ENCODE measurements around the gene ADAM19. TPM values are rescaled to one million over a fixed set of nuclear protein-coding genes. Genes with fewer than 3 reads are reported as not detected.

The ADAM19 gene
- total RNA-seq, 1 experiment from 2014 or later, result 62.9 TPM

DNA sequence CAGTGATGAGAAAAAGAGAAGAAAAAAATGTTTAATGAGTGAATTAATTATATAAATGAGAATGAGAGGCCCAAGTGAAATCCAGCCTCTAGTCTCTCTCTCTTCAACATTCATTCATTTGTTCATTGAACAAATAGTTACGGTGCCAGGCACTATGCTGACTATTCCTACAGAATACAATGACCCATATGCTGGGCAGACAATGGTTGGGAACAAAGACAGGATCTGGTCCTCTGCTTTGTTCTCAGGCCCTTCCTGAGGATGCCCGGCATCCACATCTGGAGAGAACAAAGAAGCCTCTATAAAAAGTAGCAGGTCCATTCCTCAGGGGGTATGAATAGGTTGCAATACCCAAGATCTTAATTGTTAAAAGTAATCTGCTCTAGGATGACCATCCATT lies 6.9 kb downstream of the ADAM19 start:
- Histone ChIP-seq H3K27me3 (replicated peaks; ENCODE audit: control insufficient read depth, insufficient read depth, low read length) (no peaks in the 10 kb centered on the region), H3K36me3 (ENCODE audit: control insufficient read depth, insufficient read depth, low read length) (no peaks in the 10 kb centered on the region), H3K4me3 (ENCODE audit: low read depth, low read length) (no peak overlapping the region), H3K4me1 (0 out of 2 replicates have a peak, but pooled peaks cover under 1% of the 10 kb centered on the region), H3K9me3 (no peaks in the 10 kb centered on the region)
- POLR2A ChIA-PET, result no interaction called here
- Mint-ChIP-seq H3K27me3 (ENCODE audit: insufficient read depth, unreplicated experiment) (no peaks in the 10 kb centered on the region), H3K9me3 (ENCODE audit: unreplicated experiment) (no peaks in the 10 kb centered on the region), H3K27ac (ENCODE audit: unreplicated experiment) (no peak overlapping the region), H3K36me3 (ENCODE audit: insufficient read depth, unreplicated experiment) (peaks cover 40% of the 10 kb centered on the region), H3K4me1 (ENCODE audit: low read depth, unreplicated experiment) (peaks cover 21% of the 10 kb centered on the region), H3K4me3 (ENCODE audit: unreplicated experiment) (no peak overlapping the region)
- intact Hi-C loops (cut with micrococcal nuclease; ENCODE audit: unreplicated experiment), result no loop called here
- BruUV-seq (replicated peaks), result no TSS peak
- CTCF ChIA-PET, result interaction anchor here (0.6 kb wide), 1 partner anchor 11 kb away, joined by 3 read pairs; no protein-coding TSS in a partner anchor
- DNase-seq, result no peak
- no peak for TF ChIP-seq CTCF (IDR thresholded peaks at IDR 0.05; ENCODE audit: insufficient read depth in 1 of 2, low read depth in 1 of 2, low read length in 1 of 2, severe bottlenecking in 1 of 2, unreplicated experiment in 1 of 2)

GRCh38 chr5:157568222-157568621 lies 7.4 kb downstream of the ADAM19 start:
- POLR2A ChIA-PET, result no interaction called here
- no TSS peak for BruUV-seq (replicated peaks)
- H3K9me3 ChIP-seq, result no peaks in the 10 kb centered on the region
- CTCF ChIA-PET, result no interaction called here
- no peaks in the 10 kb centered on the region for H3K36me3 ChIP-seq (ENCODE audit: control insufficient read depth, insufficient read depth, low read length)
- intact Hi-C loops (cut with micrococcal nuclease; ENCODE audit: unreplicated experiment), result no loop called here
- Mint-ChIP-seq H3K27ac (ENCODE audit: unreplicated experiment) (no peak overlapping the region), H3K36me3 (ENCODE audit: insufficient read depth, unreplicated experiment) (peaks cover 45% of the 10 kb centered on the region), H3K9me3 (ENCODE audit: unreplicated experiment) (no peaks in the 10 kb centered on the region), H3K4me3 (ENCODE audit: unreplicated experiment) (no peak overlapping the region), H3K4me1 (ENCODE audit: low read depth, unreplicated experiment) (peaks cover 16% of the 10 kb centered on the region), H3K27me3 (ENCODE audit: insufficient read depth, unreplicated experiment) (no peaks in the 10 kb centered on the region)
- no peaks in the 10 kb centered on the region for H3K4me1 ChIP-seq
- no peak overlapping the region for H3K4me3 ChIP-seq (ENCODE audit: low read depth, low read length)
- H3K27me3 ChIP-seq (replicated peaks; ENCODE audit: control insufficient read depth, insufficient read depth, low read length), result no peaks in the 10 kb centered on the region
- DNase-seq, result no peak
- TF ChIP-seq CTCF (IDR thresholded peaks at IDR 0.05; ENCODE audit: insufficient read depth in 1 of 2, low read depth in 1 of 2, low read length in 1 of 2, severe bottlenecking in 1 of 2, unreplicated experiment in 1 of 2), result no peak

DNA sequence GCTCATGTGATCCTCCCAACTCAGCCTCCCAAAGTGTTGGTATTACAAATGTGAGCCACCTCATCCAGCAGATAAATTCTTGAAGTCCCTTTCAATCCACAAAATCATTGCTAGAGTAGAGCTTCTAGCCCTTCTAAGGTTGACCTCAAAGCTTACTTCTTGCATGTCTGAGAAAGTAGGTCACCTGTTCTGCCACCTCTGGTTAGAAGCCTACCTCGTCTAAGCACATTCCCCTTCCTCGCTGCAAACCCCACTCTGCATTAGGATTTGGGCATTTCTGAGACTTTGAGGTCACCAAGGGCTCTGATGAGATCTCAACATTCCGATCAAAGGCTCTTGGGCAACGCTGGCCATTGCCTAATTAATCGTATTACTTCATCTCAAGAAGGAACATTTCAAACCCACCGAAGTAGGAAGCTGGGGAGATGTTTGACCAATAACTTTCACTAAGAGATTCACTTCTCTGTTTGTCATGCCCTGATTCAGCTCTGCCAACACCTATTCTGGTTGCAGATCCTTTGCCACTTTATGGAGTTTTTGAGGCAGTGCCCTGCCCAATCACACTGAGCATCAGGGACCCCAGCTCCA lies 8.6 kb downstream of the ADAM19 start:
- Histone ChIP-seq H3K4me1 (no peaks in the 10 kb centered on the region), H3K9me3 (no peaks in the 10 kb centered on the region), H3K36me3 (ENCODE audit: control insufficient read depth, insufficient read depth, low read length) (no peaks in the 10 kb centered on the region), H3K27me3 (replicated peaks; ENCODE audit: control insufficient read depth, insufficient read depth, low read length) (no peaks in the 10 kb centered on the region), H3K4me3 (ENCODE audit: low read depth, low read length) (no peak overlapping the region)
- ChIA-PET POLR2A (no interaction called here), CTCF (interaction anchor here (0.8 kb wide), 1 partner anchor 95 kb away, joined by 3 read pairs; no protein-coding TSS in a partner anchor)
- TF ChIP-seq CTCF (IDR thresholded peaks at IDR 0.05; ENCODE audit: insufficient read depth in 1 of 2, low read depth in 1 of 2, low read length in 1 of 2, severe bottlenecking in 1 of 2, unreplicated experiment in 1 of 2), result no peak
- DNase-seq, result no peak
- BruUV-seq (replicated peaks), result no TSS peak
- Mint-ChIP-seq H3K36me3 (ENCODE audit: insufficient read depth, unreplicated experiment) (peaks cover 55% of the 10 kb centered on the region), H3K27me3 (ENCODE audit: insufficient read depth, unreplicated experiment) (no peaks in the 10 kb centered on the region), H3K4me3 (ENCODE audit: unreplicated experiment) (no peak overlapping the region), H3K9me3 (ENCODE audit: unreplicated experiment) (no peaks in the 10 kb centered on the region), H3K4me1 (ENCODE audit: low read depth, unreplicated experiment) (peaks cover 18% of the 10 kb centered on the region), H3K27ac (ENCODE audit: unreplicated experiment) (no peak overlapping the region)
- intact Hi-C loops (cut with micrococcal nuclease; ENCODE audit: unreplicated experiment), result no loop called here

All from Caco-2 (cell line).